Hepatocyte (in vitro differentiated cells): ENCODE results near the gene DBF4B. TPM values are rescaled to one million over a fixed set of nuclear protein-coding genes. Genes with fewer than 3 reads are reported as not detected.
"Not testable (repeated sequence)": the region's sequence is repeated elsewhere in the genome, so short reads cannot be mapped to it uniquely, and the experiment has no call there.

ENCODE experiments used
- DNase-seq: peaks from one replicate; pipeline ENCODE4 v3.0.0-alpha.2; 2016; ENCODE audit warnings: low spot score
- H2AFZ ChIP-seq: fragments of 200-600 bp; sonication (generic); 2 replicates; pipeline ENCODE4 v1.6.0; 2016; ENCODE audit warnings: antibody characterized with exemption, mild to moderate bottlenecking
- H3K27ac ChIP-seq: fragments of 200-600 bp; sonication (generic); 2 replicates; pipeline ENCODE4 v1.5.1; 2016; ENCODE audit warnings: mild to moderate bottlenecking
- H3K27me3 ChIP-seq: fragments of 200-600 bp; sonication (generic); 2 replicates; pipeline ENCODE4 v1.6.1; 2016
- H3K36me3 ChIP-seq: fragments of 200-600 bp; sonication (generic); replicated peaks from 2 replicates; pipeline ENCODE4 v1.5.1; 2016; ENCODE audit warnings: low read depth; ENCODE audit not compliant: insufficient read depth
- H3K4me1 ChIP-seq: fragments of 200-600 bp; sonication (generic); 2 replicates; pipeline ENCODE4 v1.5.1; 2016; ENCODE audit warnings: mild to moderate bottlenecking, moderate library complexity; ENCODE audit not compliant: insufficient read depth
- H3K4me2 ChIP-seq: fragments of 200-600 bp; sonication (generic); 2 replicates; pipeline ENCODE4 v1.6.0; 2016
- H3K4me3 ChIP-seq: fragments of 200-600 bp; sonication (generic); 2 replicates; pipeline ENCODE4 v1.5.1; 2016; ENCODE audit warnings: mild to moderate bottlenecking
- H3K79me2 ChIP-seq: fragments of 200-600 bp; sonication (generic); 2 replicates; pipeline ENCODE4 v1.6.0; 2017; ENCODE audit warnings: mild to moderate bottlenecking
- H3K9me2 ChIP-seq: fragments of 200-600 bp; sonication (generic); replicated peaks from 2 replicates; pipeline ENCODE4 v1.6.0; 2017; ENCODE audit warnings: mild to moderate bottlenecking; ENCODE audit not compliant: insufficient read depth
- H3K9me3 ChIP-seq: fragments of 200-600 bp; sonication (generic); 2 replicates; pipeline ENCODE4 v1.5.1; 2016; ENCODE audit warnings: low read depth, mild to moderate bottlenecking
- H4K20me1 ChIP-seq: fragments of 200-600 bp; sonication (generic); 2 replicates; pipeline ENCODE4 v1.6.0; 2016; ENCODE audit warnings: mild to moderate bottlenecking; ENCODE audit not compliant: insufficient read depth, poor library complexity, severe bottlenecking
- EZH2 ChIP-seq: fragments of 200-600 bp; sonication (generic); IDR thresholded peaks from 2 replicates; pipeline ENCODE4 v1.6.1; 2016; ENCODE audit warnings: antibody characterized with exemption, mild to moderate bottlenecking, borderline replicate concordance
- EZH2phosphoT487 ChIP-seq: fragments of 200-600 bp; sonication (generic); IDR thresholded peaks from one replicate; pipeline ENCODE4 v1.6.1; 2018; ENCODE audit warnings: antibody characterized with exemption, mild to moderate bottlenecking, low read depth, moderate library complexity; ENCODE audit not compliant: unreplicated experiment, severe bottlenecking
- WGBS: methylation state at CpG from one replicate; pipeline ENCODE4 v1.1.6; 2016; ENCODE audit warnings: low lambda C conversion rate; ENCODE audit errors: missing lambda C conversion rate; 5-methylcytosine and 5-hydroxymethylcytosine counted together
- polyA plus RNA-seq: library from polyadenylated mRNA; unstranded; fragments of >200 nt; fragmentation: Nextera tagmentation; extraction: Ambion mirVana; gene quantifications from 2 replicates; pipeline ENCODE4 v1.2.1, GENCODE V29; 2016
- total RNA-seq: library from RNA; depleted of rRNA; stranded (reverse); fragments of >200 nt; gene quantifications from 2 replicates; pipeline ENCODE4 v1.2.3, GENCODE V29; 2014
- TF ChIP-seq, protein P1 (sequence below): fragments of 200-600 bp; sonication (generic); IDR thresholded peaks from 2 replicates; pipeline ENCODE4 v1.5.1; 2016; ENCODE audit warnings: antibody characterized with exemption, mild to moderate bottlenecking; ENCODE audit not compliant: poor library complexity

Gene DBF4B
- total and polyA plus RNA-seq, 2 experiments from 2014 or later, result 3.4 to 4.1 TPM

GRCh38 chr17:44677136-44677535 lies 31.3 kb upstream of the DBF4B start:
- Histone ChIP-seq H3K36me3 (no peaks in the 10 kb centered on the region), H3K9me3 (no peaks in the 10 kb centered on the region), H2AFZ (no peak overlapping the region), H4K20me1 (no peaks in the 10 kb centered on the region), H3K27me3 (no peaks in the 10 kb centered on the region), H3K9me2 (no peaks in the 10 kb centered on the region), H3K27ac (no peak overlapping the region), H3K4me2 (no peak overlapping the region), H3K79me2 (no peaks in the 10 kb centered on the region), H3K4me1 (no peaks in the 10 kb centered on the region), H3K4me3 (no peak overlapping the region)
- 92% methylated on average over 2 of the region's 2 CpGs for WGBS
- TF ChIP-seq, protein P1, sequence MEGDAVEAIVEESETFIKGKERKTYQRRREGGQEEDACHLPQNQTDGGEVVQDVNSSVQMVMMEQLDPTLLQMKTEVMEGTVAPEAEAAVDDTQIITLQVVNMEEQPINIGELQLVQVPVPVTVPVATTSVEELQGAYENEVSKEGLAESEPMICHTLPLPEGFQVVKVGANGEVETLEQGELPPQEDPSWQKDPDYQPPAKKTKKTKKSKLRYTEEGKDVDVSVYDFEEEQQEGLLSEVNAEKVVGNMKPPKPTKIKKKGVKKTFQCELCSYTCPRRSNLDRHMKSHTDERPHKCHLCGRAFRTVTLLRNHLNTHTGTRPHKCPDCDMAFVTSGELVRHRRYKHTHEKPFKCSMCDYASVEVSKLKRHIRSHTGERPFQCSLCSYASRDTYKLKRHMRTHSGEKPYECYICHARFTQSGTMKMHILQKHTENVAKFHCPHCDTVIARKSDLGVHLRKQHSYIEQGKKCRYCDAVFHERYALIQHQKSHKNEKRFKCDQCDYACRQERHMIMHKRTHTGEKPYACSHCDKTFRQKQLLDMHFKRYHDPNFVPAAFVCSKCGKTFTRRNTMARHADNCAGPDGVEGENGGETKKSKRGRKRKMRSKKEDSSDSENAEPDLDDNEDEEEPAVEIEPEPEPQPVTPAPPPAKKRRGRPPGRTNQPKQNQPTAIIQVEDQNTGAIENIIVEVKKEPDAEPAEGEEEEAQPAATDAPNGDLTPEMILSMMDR, result no peak
- TF ChIP-seq EZH2phosphoT487, result no peak
- no peak for TF ChIP-seq EZH2
- no peak for DNase-seq

- not testable (repeated sequence) for H3K4me3 ChIP-seq, H3K9me2 ChIP-seq, H3K36me3 ChIP-seq, H3K4me1 ChIP-seq, H3K27me3 ChIP-seq, H2AFZ ChIP-seq, DNase-seq, H3K4me2 ChIP-seq, H4K20me1 ChIP-seq, H3K9me3 ChIP-seq, H3K27ac ChIP-seq
- WGBS, result 95% methylated on average over 4 of the region's 4 CpGs
- peaks cover 37% of the 10 kb centered on the region for H3K79me2 ChIP-seq
Measured at GRCh38 chr17:44683303-44683702, 25.2 kb upstream of the DBF4B start.

GRCh38 chr17:44687756-44688155 lies 20.7 kb upstream of the DBF4B start:
- H3K79me2 ChIP-seq, result peaks cover 47% of the 10 kb centered on the region
- no peaks in the 10 kb centered on the region for H4K20me1 ChIP-seq
- no peak overlapping the region for H3K27ac ChIP-seq
- H3K4me2 ChIP-seq, result peak overlapping the region; percentile 91
- no peaks in the 10 kb centered on the region for H3K4me1 ChIP-seq
- no peak for TF ChIP-seq EZH2phosphoT487
- TF ChIP-seq EZH2, result no peak
- TF ChIP-seq, protein P1, result no peak
- no peaks in the 10 kb centered on the region for H3K27me3 ChIP-seq
- no peak for DNase-seq
- no peaks in the 10 kb centered on the region for H3K36me3 ChIP-seq
- no peaks in the 10 kb centered on the region for H3K9me2 ChIP-seq
- WGBS, result 100% methylated on average over 1 of the region's 1 CpG
- no peak overlapping the region for H3K4me3 ChIP-seq
- no peaks in the 10 kb centered on the region for H3K9me3 ChIP-seq
- H2AFZ ChIP-seq, result no peak overlapping the region

DNA sequence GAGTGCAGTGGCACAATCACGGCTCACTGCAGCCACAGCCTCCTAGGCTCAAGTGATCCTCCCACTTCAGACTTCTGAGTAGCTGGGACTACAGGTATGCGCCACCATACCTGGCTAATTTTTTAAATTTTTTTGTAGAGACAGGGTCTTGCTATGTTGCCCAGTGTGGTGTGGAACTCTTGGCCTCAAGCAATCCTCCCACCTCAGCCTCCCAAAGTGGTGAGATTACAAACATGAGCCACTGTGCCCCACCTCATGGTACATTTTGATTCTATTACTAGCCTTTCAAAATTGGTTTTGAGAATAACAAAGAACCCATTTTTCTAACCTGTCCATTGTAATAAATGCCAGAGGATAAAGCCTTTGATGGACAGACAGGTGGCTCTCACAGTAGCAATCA lies 20.3 kb upstream of the DBF4B start:
- H3K27me3 ChIP-seq, result no peaks in the 10 kb centered on the region
- no peak overlapping the region for H3K4me3 ChIP-seq
- TF ChIP-seq EZH2phosphoT487 (no peak), EZH2 (no peak)
- TF ChIP-seq, protein P1, result no peak
- peak overlapping the region; percentile 91 for H3K4me2 ChIP-seq
- peaks cover 47% of the 10 kb centered on the region for H3K79me2 ChIP-seq
- no peaks in the 10 kb centered on the region for H3K36me3 ChIP-seq
- 96% methylated on average over 2 of the region's 2 CpGs for WGBS
- H3K27ac ChIP-seq, result peak overlapping the region; percentile 90
- DNase-seq, result no peak
- no peaks in the 10 kb centered on the region for H4K20me1 ChIP-seq
- H3K9me2 ChIP-seq, result no peaks in the 10 kb centered on the region
- no peaks in the 10 kb centered on the region for H3K9me3 ChIP-seq
- no peaks in the 10 kb centered on the region for H3K4me1 ChIP-seq
- H2AFZ ChIP-seq, result no peak overlapping the region
